ENCODE results near the gene HECTD2.
"Not testable (repeated sequence)": the region's sequence is repeated elsewhere in the genome, so short reads cannot be mapped to it uniquely, and the experiment has no call there.

- not testable (repeated sequence) for TF ChIP-seq CTCF (conservative IDR thresholded peaks at IDR 0.05 in 1 of 2, IDR thresholded peaks at IDR 0.05 in 1 of 2; ENCODE audit: extremely low read depth in 1 of 2, insufficient read depth in 1 of 2, low read depth in 1 of 2, low read length in 2 of 2); EZH2 (IDR thresholded peaks at IDR 0.05; ENCODE audit: borderline replicate concordance, low read length)
Measured at GRCh38 chr10:91560827-91561226, 150.7 kb downstream of the HECTD2 start.
